K562 (cell line): ENCODE data around the gene ACBD4. TPM values are rescaled to one million over a fixed set of nuclear protein-coding genes. Genes with fewer than 3 reads are reported as not detected.

Source experiments
- ATAC-seq: fragments of 200-7000 bp; cut with Tn5 transposase; 3 replicates; pipeline ENCODE4 v1.9.1; 2020; ENCODE audit warnings: moderate library complexity
- BruUV-seq: library from RNA; stranded (reverse); fragments of 400-500 nt; replicated peaks from 2 replicates; lab custom pipeline; 2021; lab: Mats Ljungman, UMichigan
- CTCF ChIA-PET: fragments of 300-600 bp; formaldehyde crosslinking; extraction: SDS; loops from one replicate; lab custom pipeline; 2021; ENCODE audit warnings: low intra/inter-chr PET ratio; lab: Yijun Ruan, JAX
- POLR2A ChIA-PET: fragments of 300-600, 350-650 bp; sonication (Branson Sonifier 250); formaldehyde crosslinking; extraction: SDS; loops from one replicate; lab custom pipeline; 2021; ENCODE audit warnings: antibody characterized with exemption, inconsistent platforms; lab: Yijun Ruan, JAX
- DNase-seq, 4 experiments: peaks; one replicate each; pipeline versions ENCODE4 v3.0.0 to v3.0.0-alpha.2; 2011 to 2018; ENCODE audit warnings: low spot score in 3 of 4, mixed read lengths in 3 of 4; ENCODE audit errors: extremely low read depth in 1 of 4
- FAIRE-seq: peaks from 2 replicates; lab custom pipeline; 2011; peaks lifted over from hg19 to GRCh38; lab: Jason Lieb, UNC
- H2AFZ ChIP-seq: 2 replicates; pipeline ENCODE4 v1.6.0; 2011; ENCODE audit warnings: low read depth, low read length, control low read depth, inconsistent platforms
- H3K27ac ChIP-seq: fragments of 200-600 bp; 3 replicates; pipeline ENCODE4 v1.8.0; 2011; ENCODE audit warnings: low read depth, mild to moderate bottlenecking, control low read depth, inconsistent platforms, low read length, moderate library complexity, mixed read lengths; ENCODE audit errors: extremely low read depth
- H3K27me3 ChIP-seq, 2 experiments: fragments of 300-600 bp in 1 of 2; 2 replicates in 1 of 2; 3 replicates in 1 of 2; pipeline versions ENCODE4 v1.6.0 to v1.8.0; 2011; ENCODE audit warnings: inconsistent platforms in 2 of 2, low read length in 2 of 2, mild to moderate bottlenecking in 1 of 2, mixed read lengths in 1 of 2, moderate library complexity in 1 of 2; ENCODE audit not compliant: control insufficient read depth in 2 of 2, insufficient read depth in 2 of 2
- H3K36me3 ChIP-seq: fragments of 300-600 bp; 3 replicates; pipeline ENCODE4 v1.8.0; 2011; ENCODE audit warnings: mild to moderate bottlenecking, low read length, inconsistent platforms; ENCODE audit not compliant: control insufficient read depth, insufficient read depth
- H3K4me1 ChIP-seq, 2 experiments: fragments of 200-600 bp in 1 of 2; replicated peaks in 1 of 2; 2 replicates in 1 of 2; 3 replicates in 1 of 2; pipeline versions ENCODE4 v1.5.1 to v1.8.0; 2011; ENCODE audit warnings: inconsistent platforms in 2 of 2, low read length in 2 of 2, mild to moderate bottlenecking in 1 of 2, mixed read lengths in 1 of 2, moderate library complexity in 1 of 2; ENCODE audit not compliant: control insufficient read depth in 2 of 2, insufficient read depth in 2 of 2
- H3K4me2 ChIP-seq: 2 replicates; pipeline ENCODE4 v1.6.1; 2011; ENCODE audit warnings: low read length, control low read depth, inconsistent platforms, mixed read lengths; ENCODE audit not compliant: insufficient read depth
- H3K4me3 ChIP-seq: fragments of 200-600 bp; sonication (generic), shearing (Covaris generic); 2 replicates; pipeline ENCODE4 v1.5.1; 2016; ENCODE audit warnings: control low read depth, inconsistent platforms
- H3K79me2 ChIP-seq: fragments of 200-600 bp; 3 replicates; pipeline ENCODE4 v1.8.0; 2011; ENCODE audit warnings: low read length, inconsistent platforms; ENCODE audit not compliant: control insufficient read depth, insufficient read depth
- H3K9ac ChIP-seq, 2 experiments: 2 replicates each; pipeline versions ENCODE4 v1.6.0 to v1.6.1; 2011; ENCODE audit warnings: low read depth in 2 of 2, low read length in 2 of 2, control low read depth in 1 of 2, inconsistent platforms in 1 of 2, mild to moderate bottlenecking in 1 of 2, mixed read lengths in 1 of 2; ENCODE audit not compliant: insufficient read depth in 1 of 2
- H3K9me1 ChIP-seq: one replicate; pipeline ENCODE4 v1.6.0; 2011; ENCODE audit warnings: inconsistent platforms, mild to moderate bottlenecking, low read length, moderate library complexity; ENCODE audit not compliant: control insufficient read depth, insufficient read depth
- H3K9me3 ChIP-seq: replicated peaks from 2 replicates; pipeline ENCODE4 v1.5.1; 2011; ENCODE audit warnings: low read depth, low read length, inconsistent platforms; ENCODE audit not compliant: control insufficient read depth, insufficient read depth
- H4K20me1 ChIP-seq: replicated peaks from 2 replicates; pipeline ENCODE4 v1.6.1; 2011; ENCODE audit warnings: low read length, inconsistent platforms, mixed read lengths; ENCODE audit not compliant: control insufficient read depth, insufficient read depth
- CCAR2 ChIP-seq: fragments of 200-400 bp; formaldehyde crosslinking; IDR thresholded peaks from 2 replicates; pipeline ENCODE4 v1.6.1; 2017; ENCODE audit warnings: mild to moderate bottlenecking, low read depth, low read length
- KLF6 ChIP-seq: fragments of 250-450 bp; sonication (Bioruptor Pico); IDR thresholded peaks from 2 replicates; pipeline ENCODE4 v1.4.0; 2020; ENCODE audit warnings: mild to moderate bottlenecking, moderate library complexity, borderline replicate concordance
- NR2C1 ChIP-seq, 2 experiments: fragments of 450-650 bp; IDR thresholded peaks; 2 replicates each; pipeline ENCODE4 v1.6.1; 2017; ENCODE audit warnings: mild to moderate bottlenecking in 2 of 2, antibody characterized with exemption in 1 of 2, inconsistent platforms in 1 of 2, missing compliant biosample characterization in 1 of 2, missing genetic modification characterization in 1 of 2
- POLR2G ChIP-seq: fragments of 200-400 bp; formaldehyde crosslinking; IDR thresholded peaks from 2 replicates; pipeline ENCODE4 v1.6.1; 2017; ENCODE audit warnings: low read depth, mild to moderate bottlenecking, antibody characterized with exemption, low read length, moderate library complexity
- YBX1 ChIP-seq: fragments of 450-650 bp; IDR thresholded peaks from 2 replicates; pipeline ENCODE4 v1.7.1; 2016; ENCODE audit warnings: mild to moderate bottlenecking
- ZNF431 ChIP-seq: sonication (generic); formaldehyde crosslinking; IDR thresholded peaks from 2 replicates; pipeline ENCODE4 v1.8.0; 2022; ENCODE audit warnings: mild to moderate bottlenecking, missing genetic modification reagents
- ZNF766 ChIP-seq: fragments of 200-800 bp; sonication (Bioruptor generic); conservative IDR thresholded peaks from 2 replicates; pipeline ENCODE4 v1.6.1; 2016; ENCODE audit warnings: missing genetic modification characterization, missing compliant biosample characterization
- ZZZ3 ChIP-seq: fragments of 450-650 bp; IDR thresholded peaks from 2 replicates; pipeline ENCODE4 v1.6.1; 2016; ENCODE audit warnings: antibody characterized with exemption, mild to moderate bottlenecking, moderate library complexity
- whole genome bisulfite sequencing: fragments of 100-300 bp; shearing (Covaris generic); methylation state at CpG from one replicate; pipeline ENCODE4 v1.1.6; 2016; ENCODE audit warnings: low coverage, mixed read lengths; ENCODE audit not compliant: insufficient coverage; ENCODE audit errors: missing lambda C conversion rate; 5-methylcytosine and 5-hydroxymethylcytosine counted together
- in situ Hi-C: fragments of 300-500 bp; cut with MboI; formaldehyde crosslinking; loops from 4 replicates; pipeline ENCODE4 v1.15.0; 2018; ENCODE audit warnings: inconsistent platforms, mixed read lengths
- intact Hi-C: fragments of 100-400 bp; cut with micrococcal nuclease; formaldehyde crosslinking; loops from 2 replicates; pipeline ENCODE4 v1.14.2; 2022
- polyA plus RNA-seq, 8 experiments: library from polyadenylated mRNA; depleted of rRNA in 4 of 8; stranded (reverse) in 5 of 8; unstranded in 3 of 8; fragments of >200 nt; fragmentation: Nextera tagmentation in 2 of 8; fragmentation: Illumina TruSeq in 1 of 8; extraction: Ambion mirVana in 2 of 8; extraction: Trizol in 1 of 8; gene quantifications; 2 replicates each; pipeline versions ENCODE4 v1.2.1 to v1.2.3, GENCODE V29; 2011 to 2014; ENCODE audit warnings: inconsistent platforms in 1 of 8, missing spikeins in 1 of 8
- total RNA-seq, 7 experiments: library from RNA; depleted of rRNA in 6 of 7; stranded (reverse); fragments of >200 nt in 6 of 7; fragmentation: Illumina TruSeq in 2 of 7; extraction: Trizol in 2 of 7; gene quantifications; 2 replicates each; pipeline versions ENCODE4 v1.2.1 to v1.2.3, GENCODE V29; 2011 to 2021; ENCODE audit warnings: low replicate concordance in 1 of 7
- TF ChIP-seq, protein P1 (sequence below): fragments of 200-400 bp; formaldehyde crosslinking; IDR thresholded peaks from 2 replicates; pipeline ENCODE4 v1.6.1; 2017; ENCODE audit warnings: mild to moderate bottlenecking, low read depth, low read length, moderate library complexity
- TF ChIP-seq, protein P2 (sequence below): IDR thresholded peaks from 2 replicates; pipeline ENCODE4 v1.6.1; 2012; ENCODE audit warnings: low read depth, low read length, improper control_type of control experiment, borderline replicate concordance

The ACBD4 gene
- total and polyA plus RNA-seq, 9 of the 15 experiments (the other 6 are each of a cell fraction or from before 2014, with no cell fraction given): 0.14 to 6.9 (median 4.6) TPM

DNA sequence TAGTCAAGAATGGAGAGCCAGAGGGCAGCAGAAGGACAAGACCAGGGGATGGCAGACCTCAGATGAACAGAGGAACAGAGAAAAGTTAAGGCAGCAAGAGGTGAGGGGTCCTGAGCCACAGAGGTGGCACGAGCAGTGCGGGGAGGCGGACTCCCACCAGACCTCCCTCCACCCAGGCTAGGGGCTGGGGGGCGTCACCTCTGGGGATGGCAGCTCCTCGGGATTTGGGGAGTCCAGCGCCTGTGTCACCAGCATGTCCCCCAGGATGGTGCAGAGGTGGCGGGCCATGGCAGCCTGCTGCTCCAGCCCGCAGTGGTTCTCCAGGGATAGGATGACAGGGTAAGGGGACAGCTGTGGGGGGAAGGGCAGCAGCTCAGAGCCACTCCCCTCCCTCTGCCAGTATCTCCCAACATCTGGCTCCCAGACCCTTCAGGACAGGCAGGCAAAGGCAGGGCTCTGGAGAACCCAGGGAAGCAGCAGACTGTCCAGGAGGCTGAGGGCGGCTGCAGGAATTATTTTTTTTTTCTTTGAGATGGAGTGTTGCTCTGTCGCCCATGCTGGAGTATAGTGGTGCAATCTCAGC, 19.0 kb upstream of the ACBD4 start:
- Histone ChIP-seq H3K27ac (no peak overlapping the region), H2AFZ (no peak overlapping the region), H4K20me1 (no peaks in the 10 kb centered on the region), H3K79me2 (no peaks in the 10 kb centered on the region), H3K4me2 (no peak overlapping the region), H3K27me3 (no peaks in the 10 kb centered on the region), H3K9me3 (no peaks in the 10 kb centered on the region), H3K9ac (peak overlapping the region in 1 of 2 experiments; percentile 65; a peak in 1 of 4 replicates), H3K4me1 (peaks cover 0 to 43% of the 10 kb centered on the region in 2 experiments; a peak in 3 of 5 replicates), H3K4me3 (no peak overlapping the region), H3K9me1 (no peaks in the 10 kb centered on the region), H3K36me3 (no peaks in the 10 kb centered on the region)
- CTCF ChIA-PET: no interaction called here
- POLR2A ChIA-PET: interaction anchor here (1.3 to 2.3 kb wide), 2 partner anchors 32 to 44 kb away, joined by 3 to 11 read pairs; partner anchors contain the start of gene HEXIM1
- WGBS: 50% methylated on average over 7 of the region's 10 CpGs
- no peak for FAIRE-seq
- DNase-seq: no peak
- TF ChIP-seq POLR2G (0 out of 2 replicates have a peak, but pooled peaks have one; percentile 41), ZNF766 (CRISPR knock-in tag) (no peak)
- intact Hi-C loops (no loop called here), in situ Hi-C loops (no loop called here)
- no peak for ATAC-seq
- no TSS peak for BruUV-seq

DNA sequence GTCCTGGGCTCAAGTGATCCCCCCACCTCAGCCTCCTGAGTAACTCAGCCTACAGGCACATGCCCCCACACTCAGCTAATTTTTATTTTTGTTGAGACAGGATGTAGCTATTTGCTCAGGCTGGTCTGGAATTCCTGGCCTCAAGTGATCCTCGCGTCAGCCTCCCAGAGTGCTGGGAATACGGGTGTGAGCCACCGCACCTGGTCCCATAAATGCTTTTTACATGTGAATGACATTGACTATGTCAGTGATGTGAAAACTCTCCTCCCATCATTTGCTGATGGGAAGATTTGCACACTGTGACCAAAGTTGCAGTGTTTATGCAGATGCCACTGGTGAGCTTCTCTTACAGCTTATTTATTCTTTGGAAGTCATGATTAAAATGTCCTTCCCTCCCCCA, 18.2 kb upstream of the ACBD4 start:
- Histone ChIP-seq H3K4me3 (no peak overlapping the region), H3K27ac (no peak overlapping the region), H3K4me2 (no peak overlapping the region), H3K36me3 (no peaks in the 10 kb centered on the region), H3K27me3 (no peaks in the 10 kb centered on the region), H3K9me1 (no peaks in the 10 kb centered on the region), H3K79me2 (no peaks in the 10 kb centered on the region), H3K9me3 (no peaks in the 10 kb centered on the region), H2AFZ (no peak overlapping the region), H3K9ac (no peak overlapping the region), H3K4me1 (peaks cover 0 to 43% of the 10 kb centered on the region in 2 experiments; a peak in 3 of 5 replicates), H4K20me1 (no peaks in the 10 kb centered on the region)
- FAIRE-seq (no peak), ATAC-seq (no peak), DNase-seq (no peak)
- POLR2A ChIA-PET: interaction anchor here (0.8 to 2.3 kb wide), 6 partner anchors 12 to 271 kb away, joined by 3 to 11 read pairs (median 5); partner anchors contain the start of gene HEXIM1
- WGBS: 81% methylated on average over 4 of the region's 4 CpGs
- CTCF ChIA-PET: interaction anchor here (0.6 kb wide), 1 partner anchor 291 kb away, joined by 4 read pairs; no protein-coding TSS in a partner anchor
- intact Hi-C loops: no loop called here
- TF ChIP-seq YBX1: no peak
- no peak for TF ChIP-seq NR2C1 (IDR thresholded peaks at IDR 0.05)
- no peak for TF ChIP-seq NR2C1 (tag; IDR thresholded peaks at IDR 0.05)
- TF ChIP-seq ZNF431 (CRISPR knock-in tag): no peak
- no peak for TF ChIP-seq CCAR2
- TF ChIP-seq, protein P1, sequence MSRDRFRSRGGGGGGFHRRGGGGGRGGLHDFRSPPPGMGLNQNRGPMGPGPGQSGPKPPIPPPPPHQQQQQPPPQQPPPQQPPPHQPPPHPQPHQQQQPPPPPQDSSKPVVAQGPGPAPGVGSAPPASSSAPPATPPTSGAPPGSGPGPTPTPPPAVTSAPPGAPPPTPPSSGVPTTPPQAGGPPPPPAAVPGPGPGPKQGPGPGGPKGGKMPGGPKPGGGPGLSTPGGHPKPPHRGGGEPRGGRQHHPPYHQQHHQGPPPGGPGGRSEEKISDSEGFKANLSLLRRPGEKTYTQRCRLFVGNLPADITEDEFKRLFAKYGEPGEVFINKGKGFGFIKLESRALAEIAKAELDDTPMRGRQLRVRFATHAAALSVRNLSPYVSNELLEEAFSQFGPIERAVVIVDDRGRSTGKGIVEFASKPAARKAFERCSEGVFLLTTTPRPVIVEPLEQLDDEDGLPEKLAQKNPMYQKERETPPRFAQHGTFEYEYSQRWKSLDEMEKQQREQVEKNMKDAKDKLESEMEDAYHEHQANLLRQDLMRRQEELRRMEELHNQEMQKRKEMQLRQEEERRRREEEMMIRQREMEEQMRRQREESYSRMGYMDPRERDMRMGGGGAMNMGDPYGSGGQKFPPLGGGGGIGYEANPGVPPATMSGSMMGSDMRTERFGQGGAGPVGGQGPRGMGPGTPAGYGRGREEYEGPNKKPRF: no peak
- TF ChIP-seq ZZZ3: no peak
- TF ChIP-seq, protein P2, sequence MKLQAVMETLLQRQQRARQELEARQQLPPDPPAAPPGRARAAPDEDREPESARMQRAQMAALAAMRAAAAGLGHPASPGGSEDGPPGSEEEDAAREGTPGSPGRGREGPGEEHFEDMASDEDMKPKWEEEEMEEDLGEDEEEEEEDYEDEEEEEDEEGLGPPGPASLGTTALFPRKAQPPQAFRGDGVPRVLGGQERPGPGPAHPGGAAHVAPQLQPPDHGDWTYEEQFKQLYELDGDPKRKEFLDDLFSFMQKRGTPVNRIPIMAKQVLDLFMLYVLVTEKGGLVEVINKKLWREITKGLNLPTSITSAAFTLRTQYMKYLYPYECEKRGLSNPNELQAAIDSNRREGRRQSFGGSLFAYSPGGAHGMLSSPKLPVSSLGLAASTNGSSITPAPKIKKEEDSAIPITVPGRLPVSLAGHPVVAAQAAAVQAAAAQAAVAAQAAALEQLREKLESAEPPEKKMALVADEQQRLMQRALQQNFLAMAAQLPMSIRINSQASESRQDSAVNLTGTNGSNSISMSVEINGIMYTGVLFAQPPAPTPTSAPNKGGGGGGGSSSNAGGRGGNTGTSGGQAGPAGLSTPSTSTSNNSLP: no peak
- no peak for TF ChIP-seq KLF6 (CRISPR knock-in tag)
- in situ Hi-C loops: no loop called here
- no TSS peak for BruUV-seq
